GM12892 (cell line): ENCODE data around the gene GOLGA6L7.
"Not testable (repeated sequence)": the region's sequence is repeated elsewhere in the genome, so short reads cannot be mapped to it uniquely, and the experiment has no call there.

Experiments used
- POLR2A ChIP-seq: IDR thresholded peaks from 2 replicates; pipeline ENCODE4 v1.6.1; 2011; ENCODE audit warnings: low read depth, low read length, control low read depth
- POLR2AphosphoS5 ChIP-seq: IDR thresholded peaks from 2 replicates; pipeline ENCODE4 v1.6.1; 2011; ENCODE audit warnings: low read depth, low read length, control low read depth

DNA sequence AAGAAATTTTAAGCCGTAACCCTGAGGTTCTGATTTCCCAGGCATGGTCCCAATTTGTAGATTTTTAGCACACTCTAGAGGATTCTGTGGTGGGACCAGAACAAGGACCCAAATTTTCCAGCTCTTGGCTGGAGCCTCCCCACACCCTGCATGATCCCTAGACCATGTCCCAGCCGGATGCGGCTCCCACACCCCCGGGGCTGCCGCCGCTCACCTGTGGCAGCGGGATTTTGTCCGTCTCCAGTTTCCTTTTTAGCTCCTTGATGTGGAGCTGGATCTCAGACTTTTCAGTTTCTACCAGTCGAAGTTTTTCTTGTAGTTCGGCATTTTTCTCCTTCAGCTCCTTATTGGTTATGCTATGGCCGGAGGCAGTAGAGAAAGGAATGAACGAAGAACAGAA is 4.9 kb downstream of the GOLGA6L7 start:
- not testable (repeated sequence) for TF ChIP-seq POLR2A, POLR2AphosphoS5
